HS-27A (cell line): ENCODE measurements around the gene RTKN.

Source experiments
- DNase-seq: peaks from one replicate; pipeline ENCODE4 v3.0.0-alpha.2; 2012; ENCODE audit warnings: low read depth, missing footprints

The RTKN gene

DNA sequence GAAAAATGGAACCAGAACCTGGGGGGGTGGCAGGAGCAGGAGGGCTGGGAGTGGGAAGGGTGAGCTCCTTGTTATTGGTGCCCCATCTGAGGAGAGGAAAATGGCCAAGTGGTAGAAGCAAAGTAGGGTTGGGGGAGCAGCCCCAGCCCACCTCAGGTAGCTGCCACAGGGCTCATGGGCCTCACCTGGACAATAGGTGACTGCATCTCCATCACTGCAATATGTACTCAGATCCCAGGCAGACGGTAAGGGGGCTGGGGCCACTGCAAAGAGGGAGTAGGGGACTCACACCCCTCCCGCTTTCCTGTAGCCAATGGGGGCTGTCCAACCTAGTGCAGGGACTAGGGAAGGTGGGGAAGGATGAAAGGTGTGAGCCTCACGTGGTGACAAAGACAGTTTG is 24.5 kb downstream of the RTKN start:
- no peak for DNase-seq

DNA sequence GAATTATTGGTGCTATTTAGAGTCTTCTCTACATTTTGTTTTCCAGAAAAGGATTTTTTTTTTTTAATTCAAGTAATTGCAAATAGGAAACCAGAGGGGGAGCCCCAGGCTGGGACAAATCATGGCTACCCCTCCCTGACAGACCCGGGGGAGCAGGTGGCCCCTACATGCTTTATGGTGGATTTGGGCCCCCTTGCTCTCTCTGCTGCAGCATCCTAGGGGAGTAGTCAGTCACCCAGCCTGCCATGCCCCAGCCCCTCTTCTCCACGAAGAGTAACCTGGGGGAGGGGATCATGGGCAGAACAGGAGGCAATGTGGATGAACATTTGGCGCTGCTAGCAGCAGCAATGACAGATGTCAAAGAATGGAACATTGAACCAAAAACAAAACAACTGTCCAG is 25.0 kb downstream of the RTKN start:
- DNase-seq = no peak

DNA sequence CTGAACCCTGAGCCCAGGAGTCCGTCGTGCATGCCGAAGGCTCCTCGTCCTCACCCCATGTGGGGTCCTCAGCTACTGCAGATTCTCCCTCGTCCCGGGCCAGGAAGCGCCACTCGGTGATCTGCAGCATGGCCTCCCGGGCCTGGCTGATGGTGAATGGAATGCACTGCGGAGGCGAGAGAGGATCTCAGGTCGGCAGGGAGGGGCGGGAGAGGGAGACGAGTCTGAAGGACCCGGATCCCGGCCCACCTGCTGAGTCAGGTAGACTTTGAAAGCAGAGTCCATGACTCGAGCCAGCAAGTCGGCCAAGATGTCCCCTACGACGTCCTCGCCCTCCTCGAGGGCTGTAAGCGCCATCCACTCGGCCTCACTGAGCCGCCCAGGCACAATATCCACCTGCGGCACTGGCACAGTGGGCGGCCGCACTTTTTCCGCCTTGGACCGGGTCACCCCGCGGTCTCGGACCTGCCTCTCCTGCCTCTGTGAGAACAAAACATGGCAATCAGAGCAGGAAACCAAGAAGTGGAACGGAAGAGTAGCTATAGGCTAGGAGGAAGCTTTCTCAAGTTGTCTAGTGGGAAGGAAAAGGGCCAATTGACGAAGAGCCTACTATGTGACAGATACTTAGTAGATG is 25.9 kb downstream of the RTKN start:
- no peak for DNase-seq

DNA sequence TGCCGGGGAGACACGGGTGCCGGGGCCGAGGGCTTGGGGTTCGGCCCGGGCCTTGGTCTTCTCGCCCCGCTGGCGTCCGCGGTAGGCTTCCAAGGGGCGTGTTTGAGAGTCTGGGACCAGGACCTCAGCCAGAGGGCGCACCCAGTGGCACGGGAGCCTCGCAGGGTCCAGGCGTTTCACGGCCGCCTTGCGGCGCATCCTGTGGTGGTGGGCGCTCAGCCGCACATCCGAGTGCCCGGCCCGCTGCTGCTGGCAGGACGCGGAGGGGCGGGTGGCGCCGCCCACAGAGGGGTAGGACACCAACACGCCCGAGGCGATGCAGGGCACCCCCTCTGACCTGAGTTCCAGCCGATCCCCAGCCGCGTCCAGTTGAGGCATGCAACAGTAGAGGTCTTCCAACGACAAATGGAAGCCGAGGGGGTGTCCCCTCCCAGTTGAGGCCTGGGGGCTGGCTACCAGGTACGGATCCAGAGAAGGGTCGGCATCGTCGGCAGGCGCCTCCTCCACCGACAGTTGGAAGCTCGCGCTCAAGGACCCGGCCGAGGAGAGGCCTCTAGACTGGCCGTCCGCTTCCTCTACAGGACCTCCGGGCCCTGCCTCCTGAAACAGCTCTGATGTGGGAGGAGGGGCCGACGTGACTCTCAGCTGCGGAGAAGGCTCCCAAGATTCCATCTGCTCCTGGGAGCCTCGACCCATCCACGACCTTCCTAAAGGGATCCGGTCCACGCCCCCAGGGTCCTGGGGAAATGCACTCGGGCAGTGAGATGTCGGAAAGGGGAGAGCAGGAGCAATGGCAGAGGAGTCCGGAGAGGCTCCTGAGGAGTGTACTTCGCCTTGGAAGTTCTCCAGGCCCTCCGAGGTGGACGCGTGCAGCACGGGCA is 26.6 kb downstream of the RTKN start:
- no peak for DNase-seq

DNA sequence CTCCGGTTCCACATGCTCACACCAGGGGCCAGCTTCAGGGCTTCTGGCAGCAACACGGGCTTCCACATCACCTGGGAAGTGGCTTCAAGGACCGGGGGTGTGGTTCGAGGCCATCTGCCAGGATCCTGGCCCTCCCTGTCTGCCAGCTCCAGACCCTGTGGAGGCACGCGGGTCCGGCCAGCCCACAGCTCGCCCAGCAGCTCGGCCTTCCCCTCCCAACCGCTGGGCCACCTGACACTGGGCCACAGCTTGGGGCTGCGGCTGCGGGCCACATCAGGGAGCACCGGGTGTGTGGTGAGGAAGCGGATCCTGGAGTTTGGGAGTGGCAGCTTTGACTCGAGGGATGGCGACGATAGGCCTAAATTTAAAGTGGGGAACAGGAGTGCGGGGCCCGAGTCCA is 27.3 kb downstream of the RTKN start:
- DNase-seq = no peak

DNA sequence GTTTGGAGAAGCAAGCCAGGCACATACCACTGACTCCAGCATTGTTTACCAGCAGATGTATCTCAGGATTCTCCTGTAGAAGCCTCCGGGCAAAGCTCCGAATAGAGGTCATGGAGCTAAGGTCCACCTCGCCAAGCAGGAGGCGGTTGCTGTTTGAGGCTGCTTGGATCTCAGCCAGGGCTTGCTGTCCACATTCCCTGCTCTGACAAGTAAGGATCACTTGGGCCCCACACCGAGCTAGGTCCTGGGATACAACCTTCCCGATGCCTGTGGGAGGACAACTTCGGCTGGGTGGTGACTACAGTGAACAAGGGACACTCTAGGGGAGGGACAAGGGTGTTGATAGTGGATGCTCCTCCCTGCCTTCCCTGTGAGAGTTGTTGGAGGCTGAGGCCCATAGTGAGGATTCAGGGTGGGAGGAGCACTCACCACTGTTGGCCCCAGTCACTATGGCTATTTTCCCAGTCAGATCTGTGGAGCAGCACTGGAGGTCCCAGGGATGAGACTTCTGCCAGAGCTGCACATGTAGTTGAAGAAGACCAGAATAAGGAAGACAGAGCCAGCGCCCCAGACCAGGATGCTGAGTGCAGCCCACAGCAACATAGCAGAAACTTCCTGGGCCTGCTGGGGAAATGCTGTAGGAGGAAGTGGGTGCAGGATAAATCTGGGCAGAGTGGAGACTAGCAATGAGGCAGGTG is 28.6 kb downstream of the RTKN start:
- no peak for DNase-seq

DNA sequence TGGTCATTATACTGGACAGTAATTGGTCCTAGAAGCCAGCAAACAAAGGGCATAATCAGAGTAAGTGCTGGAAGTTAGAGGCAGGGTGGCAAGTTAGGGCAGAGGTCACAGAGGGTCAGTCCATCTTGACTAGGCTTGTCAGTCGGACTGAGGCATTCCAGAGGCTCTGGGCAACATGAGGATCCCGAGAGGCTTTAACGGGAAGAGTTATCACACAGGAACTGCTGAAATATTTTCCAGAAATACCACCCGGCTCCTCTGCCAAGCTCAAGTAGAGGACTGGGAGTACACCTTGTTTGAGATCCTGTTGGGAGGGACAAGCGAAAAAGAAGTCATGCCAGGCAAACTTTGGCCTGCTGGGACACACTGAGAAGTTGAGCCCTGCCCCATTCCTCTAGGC is 34.1 kb downstream of the RTKN start:
- no peak for DNase-seq

DNA sequence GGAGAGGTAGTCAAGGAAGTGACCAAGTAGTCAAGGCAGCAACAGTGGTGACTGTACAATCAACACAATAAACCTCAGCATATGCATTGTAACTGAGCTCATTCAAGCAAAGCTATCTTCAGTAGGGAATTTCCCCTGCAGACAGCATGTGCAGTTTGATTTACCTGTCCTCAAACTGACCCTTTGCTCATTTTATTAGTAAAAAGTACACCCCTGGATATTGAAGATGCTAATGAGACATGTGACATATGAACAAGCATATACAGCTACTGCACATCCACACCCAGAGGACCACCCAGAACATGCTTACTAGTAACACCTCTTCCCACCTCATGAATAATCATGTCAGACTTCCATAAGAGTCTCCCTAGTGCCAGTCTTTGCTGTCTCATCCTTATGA is 35.7 kb downstream of the RTKN start:
- DNase-seq = no peak

DNA sequence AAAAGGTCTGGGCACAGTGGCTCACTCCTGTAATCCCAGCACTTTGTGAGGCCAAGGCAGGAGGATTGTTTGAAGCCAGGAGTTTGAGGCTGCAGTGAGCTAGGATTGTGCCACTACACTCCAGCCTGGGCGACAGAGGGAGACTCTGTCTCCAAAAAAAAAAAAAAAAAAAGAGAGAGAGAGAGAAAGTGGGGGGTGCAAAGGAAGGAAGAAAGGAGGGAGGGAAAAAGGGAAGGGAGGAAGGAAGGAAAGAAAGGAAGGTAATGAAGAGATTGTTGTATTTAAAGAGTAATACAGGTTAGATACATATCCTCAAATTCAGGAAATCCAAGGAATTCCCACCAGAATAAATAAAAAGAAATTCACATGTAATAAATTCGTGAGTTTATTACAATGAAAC is 39.8 kb downstream of the RTKN start:
- no peak for DNase-seq

DNA sequence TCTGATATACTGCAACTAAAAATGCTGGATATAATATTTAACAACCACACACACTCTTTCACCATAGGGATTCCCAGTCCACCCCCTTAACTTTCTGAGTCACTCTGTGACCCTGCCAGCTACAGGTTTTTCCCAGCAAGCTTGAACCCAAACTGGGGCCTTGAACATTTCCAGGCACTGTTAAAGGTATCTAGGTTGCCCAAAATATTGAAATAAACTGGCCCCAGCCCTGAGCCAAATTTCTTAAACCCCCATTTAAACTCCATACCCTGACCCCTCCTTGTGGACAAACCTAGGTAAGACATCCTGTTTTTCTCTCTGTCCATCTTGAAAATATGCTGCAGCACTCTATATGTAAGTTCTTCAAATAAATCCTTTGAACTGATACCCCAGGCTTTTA is 42.0 kb downstream of the RTKN start:
- DNase-seq = no peak

DNA sequence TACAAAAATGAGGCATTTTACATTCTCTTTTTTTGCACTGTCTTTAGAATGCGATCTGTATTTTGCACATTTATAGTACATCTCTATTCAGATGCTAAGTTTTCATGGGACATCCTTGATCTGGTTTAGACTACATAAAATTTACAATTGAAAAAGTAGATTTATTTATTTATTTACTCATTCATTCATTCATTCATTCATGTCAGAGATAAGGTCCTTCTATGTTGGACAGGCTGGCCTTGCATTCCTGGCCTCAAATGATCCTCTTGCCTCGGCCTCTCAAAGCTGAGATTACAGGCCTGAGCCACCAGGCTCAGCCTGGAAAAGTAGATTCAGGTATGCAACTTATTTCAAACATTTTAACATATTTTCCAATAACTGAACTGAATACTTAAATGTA is 45.6 kb downstream of the RTKN start:
- DNase-seq = no peak

DNA sequence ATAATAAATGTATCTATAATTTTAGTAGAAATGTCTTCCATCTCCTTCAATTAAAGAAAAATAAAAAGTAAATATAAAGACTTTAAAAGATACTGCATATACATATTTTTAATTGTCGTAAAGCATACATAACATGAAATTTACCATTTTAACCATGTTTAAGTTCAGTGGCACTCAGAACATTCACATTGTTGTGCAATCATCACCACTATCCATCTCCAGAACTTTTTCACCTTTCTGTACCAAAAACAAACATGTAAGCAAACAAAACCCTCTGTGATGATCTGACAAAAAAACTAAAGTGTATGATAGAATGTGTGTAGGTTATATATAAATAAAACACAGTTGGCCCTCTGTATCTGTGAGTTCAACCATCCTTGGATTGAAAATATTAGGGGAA is 48.2 kb downstream of the RTKN start:
- no peak for DNase-seq

DNA sequence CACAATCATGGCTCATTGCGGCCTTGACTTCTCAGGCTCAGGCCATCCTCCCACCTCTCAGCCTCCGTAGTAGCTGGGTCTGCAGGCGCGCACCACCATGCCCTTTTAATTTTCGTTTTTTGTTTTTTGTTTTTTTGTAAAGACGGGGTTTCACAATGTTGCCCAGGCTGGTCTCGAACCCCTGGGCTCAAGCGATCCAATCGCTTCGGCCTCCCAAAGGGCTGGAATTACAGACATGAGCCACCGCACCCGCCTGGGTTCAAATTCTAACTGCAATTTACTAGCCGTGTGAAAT is 49.3 kb downstream of the RTKN start:
- DNase-seq = no peak

DNA sequence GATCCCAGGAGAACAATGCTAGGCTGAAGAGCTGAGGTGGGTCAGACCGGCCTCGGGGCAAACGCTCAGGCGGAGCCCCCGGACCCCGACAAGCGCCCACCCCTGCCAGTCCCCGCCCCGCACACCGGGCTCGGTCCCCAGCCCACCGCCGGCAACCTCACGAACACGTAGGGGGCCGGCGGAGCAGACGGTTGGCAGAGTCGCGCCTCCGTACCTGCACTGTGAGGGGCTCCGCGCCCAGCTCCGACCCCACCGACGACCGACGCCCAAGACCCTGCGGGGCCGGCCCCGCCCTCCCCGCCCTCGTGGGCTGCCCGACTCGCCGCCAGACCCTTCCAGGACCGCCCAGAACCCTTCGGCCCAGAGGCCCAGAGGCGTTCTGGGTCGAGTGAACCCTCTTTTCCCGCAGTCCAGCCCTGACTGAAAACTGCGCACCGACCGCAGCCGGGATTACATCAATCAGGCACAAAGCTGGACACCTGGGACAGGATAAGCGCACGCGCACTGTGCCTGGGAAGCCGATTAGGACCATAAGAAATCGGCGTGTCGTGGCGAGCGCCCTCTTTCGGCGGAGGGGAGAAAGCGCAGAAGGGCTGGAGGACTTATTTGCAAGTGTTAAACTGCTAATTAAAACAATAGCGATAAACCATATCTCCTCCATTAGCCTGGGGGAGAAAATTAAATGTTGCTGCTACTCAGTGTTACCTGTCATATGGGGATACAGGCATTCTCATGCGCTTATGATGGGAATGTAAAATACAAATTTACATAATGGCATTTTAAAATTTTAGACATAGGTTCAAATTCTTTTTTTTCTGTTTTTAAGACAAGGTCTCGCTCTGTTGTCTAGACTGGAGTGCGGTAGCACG is 49.9 kb downstream of the RTKN start:
- peak; percentile 84 for DNase-seq

DNA sequence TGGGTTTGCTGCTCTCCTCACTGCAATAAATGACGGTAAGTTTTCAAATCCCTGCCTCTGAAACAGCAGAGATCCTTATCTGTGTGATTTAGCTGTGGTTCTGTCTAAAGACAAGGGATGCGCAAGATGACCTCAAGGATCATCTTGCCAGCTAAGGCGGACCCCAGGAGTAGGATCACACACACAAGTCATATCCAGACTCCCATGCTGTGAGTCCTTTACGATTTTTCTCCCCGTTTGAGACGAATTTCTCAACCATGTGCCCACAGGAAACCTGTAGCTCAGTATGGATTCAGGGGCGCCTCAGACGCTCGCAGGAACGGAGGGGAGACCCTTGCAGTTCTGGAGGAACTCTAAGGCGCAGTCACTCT is 50.5 kb downstream of the RTKN start:
- DNase-seq = no peak

DNA sequence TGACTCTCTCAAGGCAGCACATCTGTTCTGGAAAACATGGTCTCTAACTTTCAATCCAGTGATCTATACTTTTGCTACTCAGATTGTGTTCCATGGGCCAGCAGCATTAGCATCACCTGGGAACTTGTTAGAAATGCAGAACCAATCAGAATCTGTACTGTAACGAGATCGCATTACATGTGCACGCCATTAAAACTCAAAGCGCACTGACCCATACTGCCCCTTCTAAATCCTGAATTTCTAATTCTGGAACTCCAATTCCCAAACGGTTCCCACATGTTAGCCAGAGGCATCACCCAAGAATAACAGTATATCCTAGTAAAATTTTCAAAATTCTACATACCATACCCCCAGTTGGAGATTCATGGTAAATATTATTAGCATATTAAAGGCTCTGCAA is 51.1 kb downstream of the RTKN start:
- no peak for DNase-seq

DNA sequence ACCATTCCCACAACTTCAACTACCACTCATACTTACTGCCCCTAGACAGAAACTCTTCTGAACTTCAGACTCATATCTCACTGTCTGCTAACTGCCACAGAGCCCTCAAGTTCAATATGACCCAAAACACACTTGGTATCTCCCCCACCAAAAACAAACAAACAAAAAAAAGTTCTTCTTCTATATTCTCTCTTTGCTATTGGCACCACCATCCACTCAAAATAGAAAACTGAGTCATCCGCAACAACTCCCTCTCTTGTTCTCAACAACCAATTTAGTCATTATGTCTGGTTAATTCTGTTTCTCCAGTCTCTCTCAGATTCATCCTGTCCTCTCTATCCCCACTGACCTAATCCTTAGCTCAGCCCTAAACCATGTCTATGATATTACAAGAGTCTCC is 54.4 kb downstream of the RTKN start:
- no peak for DNase-seq

DNA sequence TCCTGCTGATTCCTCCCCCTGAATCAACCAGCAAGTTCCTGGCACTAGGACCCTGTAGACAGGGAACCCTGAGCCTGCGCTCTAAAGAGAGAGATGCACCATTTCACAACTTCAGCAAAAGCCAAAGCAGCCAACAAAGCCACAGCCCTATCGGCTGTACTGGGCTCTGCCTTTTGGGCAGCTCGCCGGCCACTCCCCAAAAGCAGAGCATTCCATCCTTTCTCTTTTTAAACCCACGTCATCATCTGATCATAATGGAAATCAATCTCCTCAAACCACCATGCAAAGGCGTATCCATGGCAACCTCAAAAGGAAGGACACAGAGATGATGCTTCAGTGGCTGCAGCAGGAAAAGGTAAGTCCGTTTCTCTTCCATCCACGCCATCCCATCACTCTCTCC is 56.3 kb downstream of the RTKN start:
- DNase-seq = no peak

DNA sequence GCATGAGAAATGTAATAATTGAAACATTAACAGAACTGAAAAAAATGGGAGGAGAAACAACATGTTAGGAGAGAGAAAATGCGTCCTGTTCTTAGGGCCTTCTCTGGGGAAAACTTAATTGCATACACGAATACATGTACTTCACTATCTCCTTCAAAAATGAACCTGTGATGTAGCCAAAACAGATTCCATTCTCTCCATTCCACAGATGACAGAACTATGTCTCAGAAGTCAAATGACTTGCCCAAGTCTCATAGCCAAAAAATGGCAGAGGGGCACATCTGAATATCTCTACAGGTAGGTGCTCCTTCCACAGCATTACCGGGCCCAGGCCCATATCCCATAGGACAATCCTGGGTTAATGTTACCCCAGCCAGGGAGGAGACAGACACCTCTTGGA is 57.7 kb downstream of the RTKN start:
- no peak for DNase-seq

DNA sequence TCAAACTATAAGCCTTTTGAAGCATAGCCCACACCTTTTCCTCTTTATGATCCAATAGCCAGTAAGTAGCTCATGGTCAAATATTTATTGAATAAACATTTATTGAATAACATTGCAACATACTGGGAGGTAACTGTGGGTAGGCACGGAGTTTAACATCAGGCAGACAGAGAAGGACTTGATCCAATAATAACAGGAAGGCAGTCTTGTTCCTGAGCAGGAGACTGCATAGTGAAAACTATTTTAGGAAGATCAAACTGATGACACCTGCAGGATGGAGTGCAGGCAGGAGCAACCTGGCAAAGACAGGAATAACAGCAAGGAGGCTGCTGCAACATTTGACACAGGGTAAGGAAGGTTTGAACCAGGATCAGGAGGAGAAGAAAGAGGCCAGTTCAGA is 58.5 kb downstream of the RTKN start:
- no peak for DNase-seq

DNA sequence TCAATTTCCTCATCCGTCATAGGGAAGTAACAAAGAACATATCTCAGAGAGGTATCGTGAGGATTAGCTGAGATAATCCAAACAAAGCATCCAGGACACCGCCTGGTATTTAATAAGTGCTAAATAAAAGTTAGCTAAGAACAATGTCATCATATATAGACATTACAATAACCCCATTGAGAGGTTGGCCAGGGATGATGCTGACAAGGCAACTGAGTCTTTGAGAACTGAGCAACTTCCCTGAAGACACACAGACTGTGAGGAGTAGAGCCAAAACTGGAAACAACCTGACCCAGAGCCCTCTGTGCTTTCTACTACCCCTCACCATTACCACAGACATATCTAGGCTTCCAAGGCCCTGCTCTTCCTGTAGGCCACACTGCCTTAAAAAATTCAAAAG is 60.0 kb downstream of the RTKN start:
- no peak for DNase-seq
